Measurements from ENCODE around the gene RPL12. TPM values are rescaled to one million over a fixed set of nuclear protein-coding genes. Genes with fewer than 3 reads are reported as not detected.

Gene RPL12
- total and polyA plus RNA-seq, 4 donors = 289 to 829 (median 485) TPM

DNA sequence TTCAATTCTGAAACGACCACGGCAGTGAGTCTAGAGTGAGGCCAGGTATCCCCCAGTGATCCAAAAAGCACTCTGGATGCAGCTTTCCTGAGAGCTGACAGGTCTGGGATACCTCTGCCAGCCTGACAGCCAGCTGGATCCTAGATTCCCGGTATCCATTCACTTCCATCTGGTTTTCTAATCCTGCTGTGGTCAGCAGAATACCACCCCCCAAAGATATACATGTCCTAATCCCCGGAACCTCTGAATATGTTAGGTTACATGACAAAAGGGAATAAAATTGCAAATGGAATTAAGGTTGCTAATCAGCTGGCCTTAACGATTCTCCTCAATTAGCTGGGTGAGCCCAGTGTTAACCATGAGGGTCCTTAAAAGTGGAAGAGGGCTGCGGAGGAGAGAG, 28.4 kb downstream of the RPL12 start:
- H3K4me1 ChIP-seq (ENCODE audit: control insufficient read depth in 4 of 4, insufficient read depth in 4 of 4, low read length in 3 of 4) = peaks cover 5 to 42% (median 36%) of the 10 kb centered on the region in 4 donors
- no peak for DNase-seq (ENCODE audit: low spot score)
- no peak overlapping the region for H3K27ac ChIP-seq (ENCODE audit: low read depth in 1 of 2, low read length in 2 of 2)

DNA sequence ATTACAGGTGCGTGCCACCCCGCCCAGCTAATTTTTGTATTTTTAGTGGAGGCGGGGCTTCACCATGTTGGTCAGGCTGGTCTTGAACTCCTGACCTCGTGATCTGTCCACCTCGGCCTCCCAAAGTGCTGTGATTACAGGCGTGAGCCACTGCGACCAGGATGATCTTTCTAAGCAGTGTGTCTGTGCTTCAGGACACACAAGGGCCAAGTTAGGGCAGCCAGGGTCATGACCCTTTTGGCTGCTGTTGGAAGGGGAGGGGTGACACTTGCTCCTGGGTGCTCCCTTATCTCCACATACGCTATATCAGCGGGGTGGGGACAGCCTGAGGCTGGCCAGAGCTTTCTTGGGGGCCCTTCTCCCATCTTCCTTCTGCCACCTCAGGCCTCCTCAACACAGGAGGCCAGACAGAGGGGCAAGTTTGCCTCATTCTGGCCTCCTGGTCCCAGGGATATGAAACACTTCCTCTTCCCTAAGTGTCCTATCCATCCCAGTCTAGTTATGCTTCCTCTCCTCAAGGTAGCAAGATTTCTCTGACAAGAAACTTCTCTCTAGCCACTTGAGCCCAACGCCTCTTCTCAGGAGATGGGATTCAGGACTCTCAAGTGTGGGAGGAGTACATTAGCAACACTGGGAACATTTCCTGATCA, 28.9 kb downstream of the RPL12 start:
- H3K4me1 ChIP-seq (ENCODE audit: control insufficient read depth in 4 of 4, insufficient read depth in 4 of 4, low read length in 3 of 4) = peaks cover 5 to 42% (median 36%) of the 10 kb centered on the region in 4 donors

More for the DNA sequence above, 28.4 kb downstream of the RPL12 start:
- no peaks in the 10 kb centered on the region for H3K9me3 ChIP-seq (ENCODE audit: control insufficient read depth in 4 of 4, low read length in 3 of 4)
- no peaks in the 10 kb centered on the region for H3K36me3 ChIP-seq (ENCODE audit: control insufficient read depth in 4 of 4, insufficient read depth in 3 of 4, low read depth in 1 of 4, low read length in 3 of 4)
- no peaks in the 10 kb centered on the region for H3K27me3 ChIP-seq (ENCODE audit: control insufficient read depth in 4 of 4, insufficient read depth in 4 of 4, low read length in 3 of 4)
- WGBS = 66% methylated on average over 6 of the region's 6 CpGs
- no peak for TF ChIP-seq HNF4A (conservative IDR thresholded peaks at IDR 0.05)
- TF ChIP-seq TAF1 (conservative IDR thresholded peaks at IDR 0.05) = no peak
- TF ChIP-seq RXRA (IDR thresholded peaks at IDR 0.05) = no peak
- peak overlapping the region; percentile 89 to 95 (median 92) for H3K4me3 ChIP-seq (ENCODE audit: low read depth in 1 of 3, low read length in 3 of 3)
- peak overlapping the region in 1 of 2 donors; percentile 88 for H3K9ac ChIP-seq (ENCODE audit: low read depth in 1 of 2, low read length in 2 of 2)

GRCh38 chr9:127421057-127421456, 30.1 kb downstream of the RPL12 start:
- H3K27me3 ChIP-seq (ENCODE audit: control insufficient read depth in 4 of 4, insufficient read depth in 4 of 4, low read length in 3 of 4) = no peaks in the 10 kb centered on the region
- no peak for DNase-seq (ENCODE audit: low spot score)
- WGBS = 71% methylated on average over 7 of the region's 7 CpGs
- H3K27ac ChIP-seq (ENCODE audit: low read depth in 1 of 2, low read length in 2 of 2) = no peak overlapping the region
- peaks cover 5 to 42% (median 36%) of the 10 kb centered on the region in 4 donors for H3K4me1 ChIP-seq (ENCODE audit: control insufficient read depth in 4 of 4, insufficient read depth in 4 of 4, low read length in 3 of 4)
- no peaks in the 10 kb centered on the region for H3K9me3 ChIP-seq (ENCODE audit: control insufficient read depth in 4 of 4, low read length in 3 of 4)
- H3K9ac ChIP-seq (ENCODE audit: low read depth in 1 of 2, low read length in 2 of 2) = no peak overlapping the region
- TF ChIP-seq HNF4A (conservative IDR thresholded peaks at IDR 0.05) (peak; percentile 16 to 18), JUND (IDR thresholded peaks at IDR 0.05) (no peak), SP1 (IDR thresholded peaks at IDR 0.05) (no peak), FOXA2 (IDR thresholded peaks at IDR 0.05) (no peak), HNF4G (IDR thresholded peaks at IDR 0.05) (no peak), ZBTB33 (IDR thresholded peaks at IDR 0.05) (no peak)
- no peaks in the 10 kb centered on the region for H3K36me3 ChIP-seq (ENCODE audit: control insufficient read depth in 4 of 4, insufficient read depth in 3 of 4, low read depth in 1 of 4, low read length in 3 of 4)
- H3K4me3 ChIP-seq (ENCODE audit: low read depth in 1 of 3, low read length in 3 of 3) = no peak overlapping the region

More for the DNA sequence above, 28.9 kb downstream of the RPL12 start:
- TF ChIP-seq RXRA (IDR thresholded peaks at IDR 0.05) (peak in 1 of 2 donors; percentile 28), SP1 (IDR thresholded peaks at IDR 0.05) (no peak)
- Histone ChIP-seq H3K4me3 (ENCODE audit: low read depth in 1 of 3, low read length in 3 of 3) (no peak overlapping the region), H3K27ac (ENCODE audit: low read depth in 1 of 2, low read length in 2 of 2) (no peak overlapping the region), H3K27me3 (ENCODE audit: control insufficient read depth in 4 of 4, insufficient read depth in 4 of 4, low read length in 3 of 4) (no peaks in the 10 kb centered on the region), H3K36me3 (ENCODE audit: control insufficient read depth in 4 of 4, insufficient read depth in 3 of 4, low read depth in 1 of 4, low read length in 3 of 4) (no peaks in the 10 kb centered on the region), H3K9me3 (ENCODE audit: control insufficient read depth in 4 of 4, low read length in 3 of 4) (no peaks in the 10 kb centered on the region), H3K9ac (ENCODE audit: low read depth in 1 of 2, low read length in 2 of 2) (no peak overlapping the region)
- 65% methylated on average over 10 of the region's 10 CpGs for WGBS
- no peak for DNase-seq (ENCODE audit: low spot score)

DNA sequence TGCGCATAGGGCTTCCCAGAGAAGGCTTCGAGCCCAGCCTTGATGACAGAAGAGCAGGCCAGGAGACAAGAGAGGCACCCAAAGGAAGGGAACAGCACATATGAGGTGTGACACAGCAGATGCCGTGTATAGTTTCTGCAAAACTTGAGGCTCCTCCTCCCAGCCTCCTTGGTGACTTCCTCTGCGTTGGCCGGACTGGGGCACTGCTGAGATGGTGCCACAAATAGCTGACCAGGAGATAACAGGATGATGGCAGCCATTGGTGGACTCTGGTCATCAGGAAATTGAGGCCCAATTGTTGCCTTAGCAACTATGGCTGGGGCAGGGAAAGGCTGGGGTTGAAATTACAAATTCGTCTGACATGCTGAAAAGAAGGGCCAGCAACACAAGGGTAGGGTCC, 31.9 kb downstream of the RPL12 start:
- Histone ChIP-seq H3K9ac (ENCODE audit: low read depth in 1 of 2, low read length in 2 of 2) (no peak overlapping the region), H3K9me3 (ENCODE audit: control insufficient read depth in 4 of 4, low read length in 3 of 4) (no peaks in the 10 kb centered on the region), H3K4me1 (ENCODE audit: control insufficient read depth in 4 of 4, insufficient read depth in 4 of 4, low read length in 3 of 4) (peaks cover 5 to 28% (median 22%) of the 10 kb centered on the region in 4 donors), H3K27ac (ENCODE audit: low read depth in 1 of 2, low read length in 2 of 2) (no peak overlapping the region), H3K4me3 (ENCODE audit: low read depth in 1 of 3, low read length in 3 of 3) (no peak overlapping the region), H3K27me3 (ENCODE audit: control insufficient read depth in 4 of 4, insufficient read depth in 4 of 4, low read length in 3 of 4) (no peaks in the 10 kb centered on the region), H3K36me3 (ENCODE audit: control insufficient read depth in 4 of 4, insufficient read depth in 3 of 4, low read depth in 1 of 4, low read length in 3 of 4) (no peaks in the 10 kb centered on the region)
- no peak for DNase-seq (ENCODE audit: low spot score)
- TF ChIP-seq NR2F2 (IDR thresholded peaks at IDR 0.05) (no peak), FOXA1 (IDR thresholded peaks at IDR 0.05) (no peak), ZBTB33 (IDR thresholded peaks at IDR 0.05) (no peak)
- 88% methylated on average over 6 of the region's 6 CpGs for WGBS
